HG03469 (cell line): Measurements from ENCODE around the gene TC2N.
"Not testable (repeated sequence)": the region's sequence is repeated elsewhere in the genome, so short reads cannot be mapped to it uniquely, and the experiment has no call there.

Experiments used
- ATAC-seq: cut with Tn5 transposase; IDR thresholded peaks from one replicate; pipeline ENCODE4 v1.9.1; 2021; ENCODE audit warnings: mild to moderate bottlenecking, moderate library complexity, moderate number of reproducible peaks; ENCODE audit not compliant: unreplicated experiment

The TC2N gene

GRCh38 chr14:91755570-91756295, 111.6 kb downstream of the TC2N start:
- ATAC-seq: no peak

- no peak for ATAC-seq
Observed at GRCh38 chr14:91754819-91755218, 112.5 kb downstream of the TC2N start.

- no peak for ATAC-seq
Observed at GRCh38 chr14:91754185-91754584, 113.2 kb downstream of the TC2N start.

GRCh38 chr14:91753501-91754128, 113.7 kb downstream of the TC2N start:
- ATAC-seq: no peak

- ATAC-seq: no peak
Observed at GRCh38 chr14:91752961-91753360, 114.4 kb downstream of the TC2N start.

GRCh38 chr14:91751719-91752118, 115.6 kb downstream of the TC2N start:
- no peak for ATAC-seq

- ATAC-seq: no peak
Observed at GRCh38 chr14:91750634-91751198, 116.6 kb downstream of the TC2N start.

GRCh38 chr14:91749868-91750267, 117.5 kb downstream of the TC2N start:
- no peak for ATAC-seq

- ATAC-seq: no peak
Observed at GRCh38 chr14:91748049-91748448, 119.3 kb downstream of the TC2N start.

- no peak for ATAC-seq
Observed at GRCh38 chr14:91745344-91745743, 122.0 kb downstream of the TC2N start.

GRCh38 chr14:91744068-91744480, 123.3 kb downstream of the TC2N start:
- no peak for ATAC-seq

- ATAC-seq: no peak
Observed at GRCh38 chr14:91743305-91743653, 124.1 kb downstream of the TC2N start.

- no peak for ATAC-seq
Observed at GRCh38 chr14:91742621-91743304, 124.6 kb downstream of the TC2N start.

GRCh38 chr14:91739867-91740266, 127.5 kb downstream of the TC2N start:
- not testable (repeated sequence) for ATAC-seq

GRCh38 chr14:91737619-91738018, 129.7 kb downstream of the TC2N start:
- no peak for ATAC-seq

GRCh38 chr14:91732859-91733477, 134.4 kb downstream of the TC2N start:
- ATAC-seq: no peak

- no peak for ATAC-seq
Observed at GRCh38 chr14:91732439-91732838, 134.9 kb downstream of the TC2N start.

- no peak for ATAC-seq
Observed at GRCh38 chr14:91731986-91732385, 135.3 kb downstream of the TC2N start, which contains the start of gene CATSPERB. TSS of gene CATSPERB (minus strand) at chr14:91732086. CDS start at chr14:91729479, 2,607 bp downstream.

GRCh38 chr14:91731018-91731417, 136.3 kb downstream of the TC2N start:
- ATAC-seq: no peak

GRCh38 chr14:91729756-91730155, 137.6 kb downstream of the TC2N start:
- no peak for ATAC-seq
